ENCODE measurements around the gene WDR7.

WDR7 gene

DNA sequence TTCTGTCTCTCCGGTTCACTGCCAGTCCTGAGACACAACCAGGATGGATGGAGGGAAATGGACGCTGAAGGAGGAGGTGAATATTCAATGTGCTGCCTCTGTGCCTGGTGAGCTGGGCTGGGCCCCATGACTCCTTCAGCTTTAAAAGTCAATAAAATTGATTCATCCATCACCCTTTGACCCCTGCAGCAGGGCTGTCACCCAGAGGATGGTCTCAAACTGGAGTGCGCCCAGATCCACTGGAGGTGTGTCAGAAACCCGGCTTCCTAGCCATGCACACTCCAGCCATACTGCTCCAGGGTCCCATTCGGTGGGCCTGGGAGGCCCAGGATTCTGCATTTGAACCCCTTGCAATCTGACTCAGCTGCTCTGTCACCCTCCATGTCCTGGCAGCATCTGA, 401.6 kb downstream of the WDR7 start:
- DNase-seq, result no peak

GRCh38 chr18:57054891-57055290, 403.7 kb downstream of the WDR7 start:
- no peak for DNase-seq

DNA sequence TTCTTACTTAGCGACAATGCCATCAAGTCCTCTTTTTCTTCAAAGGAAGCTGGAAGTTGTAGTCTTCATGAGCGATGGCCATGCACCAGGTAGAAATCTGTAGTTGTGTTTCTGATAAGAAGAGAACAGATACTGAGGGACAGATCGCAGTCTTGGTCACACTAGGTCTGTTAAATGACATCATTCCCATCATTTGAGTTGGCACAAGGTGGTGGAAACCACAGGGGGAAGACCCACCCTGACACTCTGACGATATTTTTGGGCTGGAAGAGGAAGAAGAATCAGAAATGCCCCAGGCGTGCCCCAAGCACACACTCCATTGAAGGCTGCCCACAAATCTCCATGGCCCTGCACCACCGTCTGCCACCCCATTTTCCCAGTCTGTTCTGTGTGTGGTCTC, 406.7 kb downstream of the WDR7 start:
- no peak for DNase-seq

DNA sequence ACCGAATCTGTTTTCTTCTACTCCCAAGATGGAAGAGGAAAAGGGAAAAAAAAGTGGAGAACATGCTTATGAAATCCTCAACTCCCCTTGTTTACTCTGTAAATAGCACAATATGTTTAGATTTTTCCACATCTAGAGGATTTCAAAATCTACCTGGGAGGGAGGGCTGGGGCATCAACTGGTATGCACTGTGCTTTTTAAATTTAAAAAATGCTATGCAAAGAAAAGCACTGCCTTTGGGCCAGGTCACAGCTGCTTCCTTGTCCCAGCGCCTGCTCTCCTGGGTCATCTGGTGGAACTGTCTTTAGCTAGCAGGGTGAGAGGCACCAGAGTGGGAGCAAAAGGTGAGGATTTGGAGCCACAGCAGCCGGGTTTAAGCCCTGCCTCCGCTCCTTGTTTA, 407.6 kb downstream of the WDR7 start:
- DNase-seq, result no peak

GRCh38 chr18:57059366-57059765, 408.2 kb downstream of the WDR7 start:
- no peak for DNase-seq

DNA sequence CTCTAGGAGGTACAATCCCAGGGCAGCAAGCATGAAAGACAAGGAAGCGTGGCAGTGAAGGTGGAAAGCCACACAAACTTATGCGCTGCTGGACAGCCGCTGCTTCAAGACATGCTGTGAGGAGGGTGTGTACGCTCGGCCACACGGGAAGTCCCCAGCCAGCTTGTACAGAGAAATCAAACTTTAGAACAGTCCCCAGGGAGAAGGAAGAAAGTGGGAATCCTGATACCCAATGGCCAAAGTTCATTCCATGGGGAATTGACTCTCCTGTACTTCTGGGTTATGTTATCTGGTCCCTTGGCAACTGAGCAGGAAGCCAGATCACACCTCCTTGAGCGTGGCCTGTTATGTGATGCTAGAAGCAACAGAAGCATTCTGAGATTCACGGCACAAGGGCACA, 409.7 kb downstream of the WDR7 start:
- no peak for DNase-seq

DNA sequence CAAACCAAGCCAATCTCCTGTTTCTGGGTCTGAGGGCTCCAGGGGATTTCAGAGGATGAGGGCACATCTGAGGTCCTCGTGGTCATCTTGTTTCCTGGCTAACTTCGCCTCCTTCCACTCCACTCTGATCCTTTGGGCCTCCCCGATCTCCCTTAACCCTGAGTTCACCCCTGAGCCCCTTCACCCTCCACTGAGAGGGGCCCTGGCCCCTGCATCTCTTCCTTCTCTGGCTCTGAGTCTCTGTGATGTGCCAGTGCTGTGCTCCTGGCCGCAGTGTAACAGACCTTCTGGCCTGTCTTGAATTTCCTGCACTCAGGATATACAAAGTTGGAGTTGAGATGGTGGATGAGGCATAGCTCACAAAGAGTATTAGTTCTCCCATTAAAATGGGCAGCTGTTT, 411.0 kb downstream of the WDR7 start:
- DNase-seq, result no peak

GRCh38 chr18:57062844-57063243, 411.7 kb downstream of the WDR7 start:
- no peak for DNase-seq

- no peak for DNase-seq
These were observed 412.5 kb downstream of the WDR7 start for GRCh38 chr18:57063601-57064103.

- DNase-seq, result no peak
These were observed 422.5 kb downstream of the WDR7 start for GRCh38 chr18:57073501-57074187.

DNA sequence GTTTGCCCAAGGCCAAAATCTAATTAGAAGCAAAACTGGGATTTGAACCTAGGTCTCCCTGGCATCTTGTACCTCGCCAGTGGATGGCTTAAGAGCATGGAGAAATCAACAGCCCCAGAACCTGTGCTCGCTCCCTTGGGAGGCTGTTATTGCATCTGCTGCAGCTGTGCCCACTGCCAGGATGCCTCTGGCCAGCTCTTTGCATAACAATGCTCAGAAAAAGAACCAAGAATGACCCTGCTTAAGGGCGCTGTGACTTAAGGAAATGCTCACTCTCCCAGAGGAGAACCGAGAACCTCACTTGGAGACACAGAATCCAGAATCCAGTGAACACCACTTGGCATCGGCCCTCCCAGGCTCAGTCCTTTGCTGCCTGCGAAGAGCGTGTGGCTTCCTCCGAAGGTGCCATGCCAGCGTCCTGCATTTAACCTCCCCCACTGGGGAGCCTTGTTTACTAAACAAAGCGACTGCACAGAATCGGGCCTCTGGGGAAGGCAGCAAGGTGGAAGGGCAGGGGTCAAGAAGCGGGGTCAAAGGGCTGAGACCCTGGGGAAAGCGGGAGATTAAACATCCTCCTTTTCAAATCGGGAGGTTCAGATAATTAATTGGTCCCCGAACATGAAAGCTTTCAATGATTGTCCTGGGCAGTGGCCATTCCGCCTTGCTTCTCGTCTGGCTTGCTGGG, 424.7 kb downstream of the WDR7 start:
- no peak for DNase-seq

DNA sequence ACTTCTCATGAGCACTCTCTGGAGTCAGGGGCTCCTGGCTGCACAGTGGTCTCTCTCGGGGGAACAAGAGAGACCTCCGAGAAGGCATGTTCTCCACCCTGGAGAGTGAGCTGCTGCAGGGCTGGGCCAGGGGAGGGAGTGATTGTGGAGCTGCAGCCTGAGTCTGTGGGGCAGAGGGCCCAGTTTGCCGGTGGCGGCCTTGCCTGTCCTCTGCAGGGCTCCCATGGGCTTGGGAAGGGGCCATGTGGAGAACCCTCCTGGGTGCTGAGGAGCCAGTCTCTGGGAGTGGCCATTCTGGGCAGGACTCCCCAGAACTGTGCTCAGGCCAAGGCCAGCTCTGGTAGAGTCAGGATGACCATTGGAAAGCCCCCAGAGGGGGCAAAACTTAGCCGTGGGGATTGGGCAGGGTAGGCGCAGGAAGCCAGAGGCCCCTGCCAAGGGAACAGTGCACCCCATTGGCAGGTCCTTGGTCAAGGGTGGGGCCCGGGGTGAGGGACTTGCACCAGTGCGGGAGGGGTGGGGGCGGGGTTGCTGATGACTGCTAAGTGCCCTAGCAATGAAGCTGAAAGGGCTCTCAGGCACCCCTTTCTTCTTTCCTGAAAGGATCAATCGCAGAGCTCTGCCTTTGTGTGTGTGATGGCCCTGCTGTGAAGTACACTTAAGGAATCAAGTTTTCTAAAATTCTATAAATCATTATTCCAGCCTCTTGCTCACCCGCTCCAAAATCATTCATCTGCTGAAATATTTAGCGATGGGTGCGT, 426.0 kb downstream of the WDR7 start:
- no peak for DNase-seq

- peak; percentile 76 for DNase-seq
These were observed 426.8 kb downstream of the WDR7 start for GRCh38 chr18:57077786-57078552.

DNA sequence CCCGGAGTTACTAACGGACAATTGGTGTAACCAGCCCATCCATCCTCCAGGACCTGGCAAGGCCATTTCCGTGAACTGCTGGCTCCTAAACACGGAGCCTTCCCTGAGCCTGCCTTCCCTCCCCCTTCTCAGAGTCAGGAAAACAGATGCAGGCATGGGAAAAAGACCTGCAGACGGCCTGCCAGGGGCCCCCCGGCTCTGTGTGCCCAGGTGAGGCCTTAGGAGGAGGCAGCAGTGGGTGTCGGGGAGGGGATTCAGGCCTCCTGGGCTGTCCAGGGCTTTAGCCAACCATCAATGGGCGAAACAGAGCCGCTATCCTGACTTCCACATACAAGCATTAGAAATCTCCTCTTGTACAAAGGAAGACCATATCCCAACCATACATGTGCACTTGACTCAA, 427.5 kb downstream of the WDR7 start:
- DNase-seq, result no peak

DNA sequence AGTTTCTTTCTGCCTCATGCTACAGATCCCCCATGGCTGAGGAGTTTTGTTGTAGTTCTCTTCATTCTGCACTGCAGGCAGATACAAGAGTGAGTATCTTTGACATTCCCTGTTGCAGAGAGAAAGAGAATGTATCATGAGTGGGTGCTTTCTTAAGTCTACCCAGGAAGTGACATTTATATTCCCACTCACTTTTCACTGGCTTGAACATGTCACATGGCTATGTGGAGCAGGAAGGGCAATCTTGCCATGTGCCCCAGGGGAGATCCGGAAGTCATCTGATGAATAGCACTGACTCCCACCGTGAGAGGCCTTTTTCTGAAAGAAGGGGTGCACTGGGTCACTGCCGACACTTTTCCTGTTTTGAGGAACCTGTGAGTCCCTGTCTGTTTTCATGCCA, 429.3 kb downstream of the WDR7 start:
- DNase-seq, result no peak

- no peak for DNase-seq
These were observed 430.7 kb downstream of the WDR7 start for GRCh38 chr18:57081899-57082298.

DNA sequence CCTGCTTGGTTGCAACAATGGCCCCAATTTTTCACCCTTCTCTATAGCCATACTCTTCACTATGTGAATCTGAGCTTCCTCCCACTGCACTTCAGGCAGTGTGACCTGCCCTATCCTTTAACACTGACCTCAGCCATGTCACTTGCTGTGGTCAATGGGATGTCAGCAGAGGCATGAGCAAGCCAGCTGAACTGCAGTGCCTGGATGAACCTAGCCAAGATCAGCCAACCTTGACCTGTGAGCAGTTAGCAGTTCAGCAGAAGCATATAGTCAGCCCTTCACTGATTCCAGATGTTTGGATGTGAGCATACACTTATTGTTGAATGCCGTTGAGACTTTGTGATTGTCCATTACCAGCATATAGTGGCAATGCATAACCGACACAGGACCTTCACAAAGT, 432.3 kb downstream of the WDR7 start:
- DNase-seq, result no peak

GRCh38 chr18:57084331-57085271, 433.4 kb downstream of the WDR7 start:
- no peak for DNase-seq

GRCh38 chr18:57085371-57085770, 434.2 kb downstream of the WDR7 start:
- DNase-seq, result no peak

DNA sequence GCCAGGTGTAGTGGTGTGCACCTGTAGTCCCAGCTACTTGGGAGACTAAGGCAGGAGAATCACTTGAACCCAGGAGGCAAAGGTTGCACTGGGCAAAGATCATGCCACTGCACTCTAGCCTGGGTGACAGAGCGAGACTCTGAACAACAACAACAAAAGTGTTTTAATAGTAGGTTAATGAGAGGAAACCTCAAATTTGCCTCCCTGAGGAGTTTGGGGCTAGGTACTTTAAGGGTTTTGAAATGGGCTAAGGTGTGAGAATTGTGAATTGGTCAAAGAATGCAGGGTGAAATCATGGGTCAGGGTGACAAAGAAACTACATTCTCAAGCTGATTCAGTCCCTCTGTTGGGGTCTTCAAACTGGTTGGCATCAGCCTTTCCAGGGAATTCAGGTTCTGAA, 435.0 kb downstream of the WDR7 start:
- no peak for DNase-seq
